ENCODE data around the gene KDM4C. TPM values are rescaled to one million over a fixed set of nuclear protein-coding genes. Genes with fewer than 3 reads are reported as not detected.

Gene KDM4C
- polyA plus RNA-seq, 2 of the 4 experiments (the other 2 are of a cell fraction), result 9.6 to 15.6 TPM

- H3K27ac ChIP-seq, result no peak overlapping the region
- no peaks in the 10 kb centered on the region for H3K9me3 ChIP-seq
- FAIRE-seq (no peak), DNase-seq (ENCODE audit: low read depth in 1 of 2, low spot score in 1 of 2) (no peak), ATAC-seq (no peak)
- H3K4me3 ChIP-seq, result no peak overlapping the region
- no peak overlapping the region for H3K4me2 ChIP-seq
- H3K4me1 ChIP-seq, result no peaks in the 10 kb centered on the region
- WGBS (ENCODE audit: missing lambda C conversion rate), result 95% methylated on average over 2 of the region's 2 CpGs
- POLR2A ChIA-PET, result no interaction called here
- CTCF ChIA-PET, result interaction anchor here (1.1 to 1.6 kb wide), 3 partner anchors 8 to 91 kb away, joined by 4 to 8 read pairs (median 5); no protein-coding TSS in a partner anchor
- no peak for TF ChIP-seq PBX3 (IDR thresholded peaks at IDR 0.05)
- no peak for TF ChIP-seq CEBPB (IDR thresholded peaks at IDR 0.05)
- no peak for TF ChIP-seq JUNB (IDR thresholded peaks at IDR 0.05)
- TF ChIP-seq RFX5 (IDR thresholded peaks at IDR 0.05), result no peak
- no peak for TF ChIP-seq MYC (IDR thresholded peaks at IDR 0.05; ENCODE audit: borderline replicate concordance, low read length)
- TF ChIP-seq ZFP36 (IDR thresholded peaks at IDR 0.05; ENCODE audit: borderline replicate concordance, partially characterized antibody), result no peak
- TF ChIP-seq CHD2 (IDR thresholded peaks at IDR 0.05; ENCODE audit: low read length, partially characterized antibody), result no peak
- TF ChIP-seq RARB (CRISPR knock-in tag; IDR thresholded peaks at IDR 0.05), result no peak
- no peak for TF ChIP-seq EP300 (IDR thresholded peaks at IDR 0.05)
- no peak for TF ChIP-seq RNF2 (IDR thresholded peaks at IDR 0.05; ENCODE audit: borderline replicate concordance, low read depth)
- TF ChIP-seq PHF8 (IDR thresholded peaks at IDR 0.05; ENCODE audit: borderline replicate concordance, low read depth), result no peak
- TF ChIP-seq HDAC2 (IDR thresholded peaks at IDR 0.05), result no peak
- no peak for TF ChIP-seq E2F6 (IDR thresholded peaks at IDR 0.05; ENCODE audit: borderline replicate concordance, low read depth)
- TF ChIP-seq NR3C1 (IDR thresholded peaks at IDR 0.05), result no peak
- no peak for TF ChIP-seq KDM5A (IDR thresholded peaks at IDR 0.05)
Observed at GRCh38 chr9:7143645-7144200, 385.9 kb downstream of the KDM4C start.

- Histone ChIP-seq H3K9me3 (no peaks in the 10 kb centered on the region), H3K4me1 (no peaks in the 10 kb centered on the region), H3K4me3 (no peak overlapping the region), H3K4me2 (no peak overlapping the region), H3K27ac (no peak overlapping the region)
- 89% methylated on average over 10 of the region's 10 CpGs for WGBS (ENCODE audit: missing lambda C conversion rate)
- ChIA-PET CTCF (interaction anchor here (1.3 to 1.6 kb wide), 2 partner anchors 9 to 92 kb away, joined by 4 to 8 read pairs; no protein-coding TSS in a partner anchor), POLR2A (no interaction called here)
- FAIRE-seq (no peak), ATAC-seq (no peak), DNase-seq (ENCODE audit: low read depth in 1 of 2, low spot score in 1 of 2) (no peak)
- TF ChIP-seq FOXS1 (CRISPR knock-in tag; IDR thresholded peaks at IDR 0.05) (no peak), CHD2 (IDR thresholded peaks at IDR 0.05; ENCODE audit: low read length, partially characterized antibody) (no peak), PHF8 (IDR thresholded peaks at IDR 0.05; ENCODE audit: borderline replicate concordance, low read depth) (no peak), E2F6 (IDR thresholded peaks at IDR 0.05; ENCODE audit: borderline replicate concordance, low read depth) (no peak), FOSB (CRISPR knock-in tag; IDR thresholded peaks at IDR 0.05) (no peak), TP53 (CRISPR knock-in tag; IDR thresholded peaks at IDR 0.05) (no peak), EHF (CRISPR knock-in tag; IDR thresholded peaks at IDR 0.05) (no peak), HEYL (CRISPR knock-in tag; IDR thresholded peaks at IDR 0.05) (no peak), CTCF (IDR thresholded peaks at IDR 0.05) (no peak), JUNB (IDR thresholded peaks at IDR 0.05) (no peak), POLR2AphosphoS2 (conservative IDR thresholded peaks at IDR 0.05; ENCODE audit: low read length) (no peak), HOXA7 (CRISPR knock-in tag; IDR thresholded peaks at IDR 0.05) (no peak), RAD21 (conservative IDR thresholded peaks at IDR 0.05 in 1 of 2, IDR thresholded peaks at IDR 0.05 in 1 of 2) (no peak), ZSCAN20 (CRISPR knock-in tag; IDR thresholded peaks at IDR 0.05) (no peak)
- TF ChIP-seq, protein P1, sequence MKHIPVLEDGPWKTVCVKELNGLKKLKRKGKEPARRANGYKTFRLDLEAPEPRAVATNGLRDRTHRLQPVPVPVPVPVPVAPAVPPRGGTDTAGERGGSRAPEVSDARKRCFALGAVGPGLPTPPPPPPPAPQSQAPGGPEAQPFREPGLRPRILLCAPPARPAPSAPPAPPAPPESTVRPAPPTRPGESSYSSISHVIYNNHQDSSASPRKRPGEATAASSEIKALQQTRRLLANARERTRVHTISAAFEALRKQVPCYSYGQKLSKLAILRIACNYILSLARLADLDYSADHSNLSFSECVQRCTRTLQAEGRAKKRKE (CRISPR knock-in tag; IDR thresholded peaks at IDR 0.05; ENCODE audit: low read depth), result no peak
- TF ChIP-seq, protein P2, sequence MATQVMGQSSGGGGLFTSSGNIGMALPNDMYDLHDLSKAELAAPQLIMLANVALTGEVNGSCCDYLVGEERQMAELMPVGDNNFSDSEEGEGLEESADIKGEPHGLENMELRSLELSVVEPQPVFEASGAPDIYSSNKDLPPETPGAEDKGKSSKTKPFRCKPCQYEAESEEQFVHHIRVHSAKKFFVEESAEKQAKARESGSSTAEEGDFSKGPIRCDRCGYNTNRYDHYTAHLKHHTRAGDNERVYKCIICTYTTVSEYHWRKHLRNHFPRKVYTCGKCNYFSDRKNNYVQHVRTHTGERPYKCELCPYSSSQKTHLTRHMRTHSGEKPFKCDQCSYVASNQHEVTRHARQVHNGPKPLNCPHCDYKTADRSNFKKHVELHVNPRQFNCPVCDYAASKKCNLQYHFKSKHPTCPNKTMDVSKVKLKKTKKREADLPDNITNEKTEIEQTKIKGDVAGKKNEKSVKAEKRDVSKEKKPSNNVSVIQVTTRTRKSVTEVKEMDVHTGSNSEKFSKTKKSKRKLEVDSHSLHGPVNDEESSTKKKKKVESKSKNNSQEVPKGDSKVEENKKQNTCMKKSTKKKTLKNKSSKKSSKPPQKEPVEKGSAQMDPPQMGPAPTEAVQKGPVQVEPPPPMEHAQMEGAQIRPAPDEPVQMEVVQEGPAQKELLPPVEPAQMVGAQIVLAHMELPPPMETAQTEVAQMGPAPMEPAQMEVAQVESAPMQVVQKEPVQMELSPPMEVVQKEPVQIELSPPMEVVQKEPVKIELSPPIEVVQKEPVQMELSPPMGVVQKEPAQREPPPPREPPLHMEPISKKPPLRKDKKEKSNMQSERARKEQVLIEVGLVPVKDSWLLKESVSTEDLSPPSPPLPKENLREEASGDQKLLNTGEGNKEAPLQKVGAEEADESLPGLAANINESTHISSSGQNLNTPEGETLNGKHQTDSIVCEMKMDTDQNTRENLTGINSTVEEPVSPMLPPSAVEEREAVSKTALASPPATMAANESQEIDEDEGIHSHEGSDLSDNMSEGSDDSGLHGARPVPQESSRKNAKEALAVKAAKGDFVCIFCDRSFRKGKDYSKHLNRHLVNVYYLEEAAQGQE (IDR thresholded peaks at IDR 0.05), result no peak
Observed at GRCh38 chr9:7144265-7145046, 386.7 kb downstream of the KDM4C start.

Measured in A549 (cell line).